ENCODE results near the gene HHIP. TPM values are rescaled to one million over a fixed set of nuclear protein-coding genes. Genes with fewer than 3 reads are reported as not detected.
A peak's percentile ranks its signal among the peaks of the same experiment; 100 is the strongest.

Gene HHIP
- total and polyA plus RNA-seq, 2 donors (not counting 1 experiment from before 2014, with no cell fraction given): under 0.01 to 0.59 TPM

DNA sequence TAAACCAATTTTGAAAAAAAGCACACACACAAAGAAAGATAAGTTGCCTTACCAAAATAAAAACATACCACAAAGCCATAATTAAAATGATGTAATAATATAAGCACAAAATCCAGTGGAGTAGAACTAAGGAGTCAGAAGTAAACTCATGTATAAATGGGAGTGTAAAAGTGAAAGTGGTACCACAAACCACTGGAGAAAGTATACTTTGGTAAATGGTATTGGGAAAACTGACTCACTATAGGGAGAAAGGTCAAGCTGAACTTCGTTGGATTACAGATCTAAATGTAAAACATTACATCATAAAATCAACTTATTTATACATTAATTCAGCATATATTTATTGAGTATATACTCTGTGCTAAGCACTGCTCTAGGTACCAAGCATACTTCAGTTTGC lies 46.3 kb upstream of the HHIP start:
- Histone ChIP-seq H3K9ac (ENCODE audit: insufficient read depth, low read length) (no peak overlapping the region), H3K36me3 (ENCODE audit: control insufficient read depth, insufficient read depth, low read length) (no peaks in the 10 kb centered on the region), H2AFZ (ENCODE audit: low read length) (no peak overlapping the region), H3K27me3 (ENCODE audit: control insufficient read depth, insufficient read depth, low read length) (no peaks in the 10 kb centered on the region), H3K9me3 (ENCODE audit: control insufficient read depth, insufficient read depth, low read depth, low read length) (no peaks in the 10 kb centered on the region), H4K20me1 (ENCODE audit: control insufficient read depth, extremely low read depth, insufficient read depth, low read length) (no peaks in the 10 kb centered on the region), H3K27ac (ENCODE audit: insufficient read depth, low read length) (no peak overlapping the region), H3K4me3 (replicated peaks in 1 of 4; ENCODE audit: control extremely low read depth in 1 of 4, insufficient read depth in 1 of 4, low read depth in 3 of 4, low read length in 4 of 4) (no peak overlapping the region), H3K4me2 (ENCODE audit: extremely low read depth, insufficient read depth, low read length) (no peak overlapping the region), H3K4me1 (ENCODE audit: control insufficient read depth, extremely low read depth, insufficient read depth, low read length) (no peaks in the 10 kb centered on the region), H3K79me2 (ENCODE audit: control insufficient read depth, insufficient read depth, low read length) (no peaks in the 10 kb centered on the region)
- DNase-seq (ENCODE audit: low read depth in 2 of 2): peak; percentile 37 to 75
- TF ChIP-seq, protein P1, sequence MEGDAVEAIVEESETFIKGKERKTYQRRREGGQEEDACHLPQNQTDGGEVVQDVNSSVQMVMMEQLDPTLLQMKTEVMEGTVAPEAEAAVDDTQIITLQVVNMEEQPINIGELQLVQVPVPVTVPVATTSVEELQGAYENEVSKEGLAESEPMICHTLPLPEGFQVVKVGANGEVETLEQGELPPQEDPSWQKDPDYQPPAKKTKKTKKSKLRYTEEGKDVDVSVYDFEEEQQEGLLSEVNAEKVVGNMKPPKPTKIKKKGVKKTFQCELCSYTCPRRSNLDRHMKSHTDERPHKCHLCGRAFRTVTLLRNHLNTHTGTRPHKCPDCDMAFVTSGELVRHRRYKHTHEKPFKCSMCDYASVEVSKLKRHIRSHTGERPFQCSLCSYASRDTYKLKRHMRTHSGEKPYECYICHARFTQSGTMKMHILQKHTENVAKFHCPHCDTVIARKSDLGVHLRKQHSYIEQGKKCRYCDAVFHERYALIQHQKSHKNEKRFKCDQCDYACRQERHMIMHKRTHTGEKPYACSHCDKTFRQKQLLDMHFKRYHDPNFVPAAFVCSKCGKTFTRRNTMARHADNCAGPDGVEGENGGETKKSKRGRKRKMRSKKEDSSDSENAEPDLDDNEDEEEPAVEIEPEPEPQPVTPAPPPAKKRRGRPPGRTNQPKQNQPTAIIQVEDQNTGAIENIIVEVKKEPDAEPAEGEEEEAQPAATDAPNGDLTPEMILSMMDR (conservative IDR thresholded peaks at IDR 0.05 in 1 of 2, IDR thresholded peaks at IDR 0.05 in 1 of 2; ENCODE audit: low read depth in 1 of 2, low read length in 2 of 2): no peak
- TF ChIP-seq EZH2 (IDR thresholded peaks at IDR 0.05; ENCODE audit: low read length, missing control alignments): no peak

GRCh38 chr4:144611850-144612249 lies 34.1 kb upstream of the HHIP start:
- no peak overlapping the region for H2AFZ ChIP-seq (ENCODE audit: low read length)
- H3K4me1 ChIP-seq (ENCODE audit: control insufficient read depth, extremely low read depth, insufficient read depth, low read length): no peaks in the 10 kb centered on the region
- H3K4me3 ChIP-seq (replicated peaks in 1 of 4; ENCODE audit: control extremely low read depth in 1 of 4, insufficient read depth in 1 of 4, low read depth in 3 of 4, low read length in 4 of 4): no peak overlapping the region
- H3K4me2 ChIP-seq (ENCODE audit: extremely low read depth, insufficient read depth, low read length): no peak overlapping the region
- peak in 1 of 2 donors; percentile 23 for DNase-seq (ENCODE audit: low read depth in 2 of 2)
- no peaks in the 10 kb centered on the region for H3K9me3 ChIP-seq (ENCODE audit: control insufficient read depth, insufficient read depth, low read depth, low read length)
- no peaks in the 10 kb centered on the region for H3K27me3 ChIP-seq (ENCODE audit: control insufficient read depth, insufficient read depth, low read length)
- H3K9ac ChIP-seq (ENCODE audit: insufficient read depth, low read length): no peak overlapping the region
- no peak overlapping the region for H3K27ac ChIP-seq (ENCODE audit: insufficient read depth, low read length)
- H3K79me2 ChIP-seq (ENCODE audit: control insufficient read depth, insufficient read depth, low read length): no peaks in the 10 kb centered on the region
- TF ChIP-seq, protein P1 (conservative IDR thresholded peaks at IDR 0.05 in 1 of 2, IDR thresholded peaks at IDR 0.05 in 1 of 2; ENCODE audit: low read depth in 1 of 2, low read length in 2 of 2): peak; percentile 40 to 59
- TF ChIP-seq EZH2 (IDR thresholded peaks at IDR 0.05; ENCODE audit: low read length, missing control alignments): no peak
- H3K36me3 ChIP-seq (ENCODE audit: control insufficient read depth, insufficient read depth, low read length): no peaks in the 10 kb centered on the region
- H4K20me1 ChIP-seq (ENCODE audit: control insufficient read depth, extremely low read depth, insufficient read depth, low read length): no peaks in the 10 kb centered on the region

DNA sequence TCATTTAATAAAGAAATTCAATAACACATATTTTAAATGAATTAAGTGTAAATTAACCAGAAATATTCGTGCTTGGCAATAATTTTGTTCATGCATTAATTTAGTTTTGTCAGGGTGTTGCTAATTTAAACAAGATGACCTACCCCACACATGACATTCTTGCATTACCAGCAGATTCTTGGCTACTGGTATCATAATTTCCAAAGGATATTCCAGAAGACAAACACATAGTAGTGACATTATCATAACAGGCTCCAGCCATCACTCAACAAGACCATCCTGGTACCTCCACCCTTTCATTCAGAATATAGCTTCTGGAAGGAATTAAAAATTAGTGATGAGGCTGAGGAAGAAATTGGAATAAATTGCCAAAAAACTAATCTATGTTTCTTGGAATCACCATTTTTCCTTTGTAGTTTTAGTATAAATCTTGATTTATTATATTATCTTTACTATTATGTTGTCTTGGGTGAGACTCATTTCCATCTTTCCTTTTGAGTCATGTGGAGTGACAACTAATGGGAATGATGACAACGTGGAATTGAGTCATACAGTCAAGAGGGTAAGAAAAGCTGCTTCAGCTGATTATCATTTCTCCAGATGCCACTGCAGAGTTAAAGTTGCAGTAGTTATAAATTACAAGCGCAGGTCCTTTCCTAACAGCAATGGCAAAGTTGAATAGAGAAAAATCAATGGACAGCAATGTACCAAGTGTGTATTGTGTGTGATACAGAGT lies 30.9 kb upstream of the HHIP start:
- Histone ChIP-seq H3K36me3 (ENCODE audit: control insufficient read depth, insufficient read depth, low read length) (no peaks in the 10 kb centered on the region), H3K4me3 (replicated peaks in 1 of 4; ENCODE audit: control extremely low read depth in 1 of 4, insufficient read depth in 1 of 4, low read depth in 3 of 4, low read length in 4 of 4) (no peak overlapping the region), H3K9ac (ENCODE audit: insufficient read depth, low read length) (no peak overlapping the region), H3K27ac (ENCODE audit: insufficient read depth, low read length) (no peak overlapping the region), H3K4me2 (ENCODE audit: extremely low read depth, insufficient read depth, low read length) (no peak overlapping the region), H2AFZ (ENCODE audit: low read length) (no peak overlapping the region), H3K79me2 (ENCODE audit: control insufficient read depth, insufficient read depth, low read length) (no peaks in the 10 kb centered on the region), H3K27me3 (ENCODE audit: control insufficient read depth, insufficient read depth, low read length) (no peaks in the 10 kb centered on the region), H3K4me1 (ENCODE audit: control insufficient read depth, extremely low read depth, insufficient read depth, low read length) (no peaks in the 10 kb centered on the region), H4K20me1 (ENCODE audit: control insufficient read depth, extremely low read depth, insufficient read depth, low read length) (no peaks in the 10 kb centered on the region), H3K9me3 (ENCODE audit: control insufficient read depth, insufficient read depth, low read depth, low read length) (no peaks in the 10 kb centered on the region)
- peak; percentile 6 to 56 for DNase-seq (ENCODE audit: low read depth in 2 of 2)
- no peak for TF ChIP-seq EZH2 (IDR thresholded peaks at IDR 0.05; ENCODE audit: low read length, missing control alignments)
- TF ChIP-seq, protein P1 (conservative IDR thresholded peaks at IDR 0.05 in 1 of 2, IDR thresholded peaks at IDR 0.05 in 1 of 2; ENCODE audit: low read depth in 1 of 2, low read length in 2 of 2): no peak
